Measurements from ENCODE around the gene GLCCI1.

The GLCCI1 gene

GRCh38 chr7:8115547-8116402 lies 147.2 kb downstream of the GLCCI1 start:
- no peaks in the 10 kb centered on the region for H3K36me3 ChIP-seq (replicated peaks)
- H3K9me3 ChIP-seq, result no peaks in the 10 kb centered on the region
- in situ Hi-C loops (cut with MboI; ENCODE audit: low sequenced_read_pairs), result no loop called here
- H3K4me1 ChIP-seq, result no peaks in the 10 kb centered on the region
- no peaks in the 10 kb centered on the region for H3K27me3 ChIP-seq (ENCODE audit: low read depth)
- no peak for DNase-seq (ENCODE audit: low spot score in 2 of 2)
- no peak overlapping the region for H3K4me3 ChIP-seq

GRCh38 chr7:8117195-8117594 lies 148.6 kb downstream of the GLCCI1 start:
- Histone ChIP-seq H3K27me3 (ENCODE audit: low read depth) (no peaks in the 10 kb centered on the region), H3K4me1 (no peaks in the 10 kb centered on the region), H3K9me3 (no peaks in the 10 kb centered on the region), H3K4me3 (no peak overlapping the region), H3K36me3 (replicated peaks) (no peaks in the 10 kb centered on the region)
- DNase-seq (ENCODE audit: low spot score in 2 of 2), result no peak
- in situ Hi-C loops (cut with MboI; ENCODE audit: low sequenced_read_pairs), result no loop called here

GRCh38 chr7:8119262-8119661 lies 150.7 kb downstream of the GLCCI1 start:
- no peak overlapping the region for H3K4me3 ChIP-seq
- H3K4me1 ChIP-seq, result no peaks in the 10 kb centered on the region
- H3K9me3 ChIP-seq, result no peaks in the 10 kb centered on the region
- H3K36me3 ChIP-seq (replicated peaks), result no peaks in the 10 kb centered on the region
- H3K27me3 ChIP-seq (ENCODE audit: low read depth), result no peaks in the 10 kb centered on the region
- in situ Hi-C loops (cut with MboI; ENCODE audit: low sequenced_read_pairs), result no loop called here
- no peak for DNase-seq (ENCODE audit: low spot score in 2 of 2)

GRCh38 chr7:8120390-8121058 lies 151.9 kb downstream of the GLCCI1 start:
- DNase-seq (ENCODE audit: low spot score in 2 of 2), result no peak
- H3K36me3 ChIP-seq (replicated peaks), result no peaks in the 10 kb centered on the region
- H3K9me3 ChIP-seq, result no peaks in the 10 kb centered on the region
- H3K4me1 ChIP-seq, result no peaks in the 10 kb centered on the region
- no peaks in the 10 kb centered on the region for H3K27me3 ChIP-seq (ENCODE audit: low read depth)
- H3K4me3 ChIP-seq, result no peak overlapping the region
- in situ Hi-C loops (cut with MboI; ENCODE audit: low sequenced_read_pairs), result no loop called here

- H3K36me3 ChIP-seq (replicated peaks), result no peaks in the 10 kb centered on the region
- in situ Hi-C loops (cut with MboI; ENCODE audit: low sequenced_read_pairs), result no loop called here
Observed at GRCh38 chr7:8121243-8121642, 152.6 kb downstream of the GLCCI1 start.

GRCh38 chr7:8125680-8126444 lies 157.3 kb downstream of the GLCCI1 start:
- Histone ChIP-seq H3K36me3 (replicated peaks) (no peaks in the 10 kb centered on the region), H3K9me3 (no peaks in the 10 kb centered on the region), H3K27me3 (ENCODE audit: low read depth) (no peaks in the 10 kb centered on the region), H3K4me3 (no peak overlapping the region), H3K4me1 (no peaks in the 10 kb centered on the region)
- DNase-seq (ENCODE audit: low spot score in 2 of 2), result no peak
- in situ Hi-C loops (cut with MboI; ENCODE audit: low sequenced_read_pairs), result no loop called here

More at GRCh38 chr7:8121243-8121642, 152.6 kb downstream of the GLCCI1 start:
- H3K9me3 ChIP-seq, result no peaks in the 10 kb centered on the region
- no peaks in the 10 kb centered on the region for H3K27me3 ChIP-seq (ENCODE audit: low read depth)
- no peaks in the 10 kb centered on the region for H3K4me1 ChIP-seq
- H3K4me3 ChIP-seq, result no peak overlapping the region
- no peak for DNase-seq (ENCODE audit: low spot score in 2 of 2)

- H3K4me3 ChIP-seq, result no peak overlapping the region
Observed at GRCh38 chr7:8126601-8127167, 158.1 kb downstream of the GLCCI1 start.

GRCh38 chr7:8128449-8129317 lies 160.1 kb downstream of the GLCCI1 start:
- Histone ChIP-seq H3K36me3 (replicated peaks) (no peaks in the 10 kb centered on the region), H3K4me1 (no peaks in the 10 kb centered on the region), H3K4me3 (no peak overlapping the region), H3K9me3 (no peaks in the 10 kb centered on the region), H3K27me3 (ENCODE audit: low read depth) (no peaks in the 10 kb centered on the region)
- DNase-seq (ENCODE audit: low spot score in 2 of 2), result no peak
- in situ Hi-C loops (cut with MboI; ENCODE audit: low sequenced_read_pairs), result no loop called here

More at GRCh38 chr7:8126601-8127167, 158.1 kb downstream of the GLCCI1 start:
- H3K4me1 ChIP-seq, result no peaks in the 10 kb centered on the region
- H3K9me3 ChIP-seq, result no peaks in the 10 kb centered on the region
- H3K36me3 ChIP-seq (replicated peaks), result no peaks in the 10 kb centered on the region
- H3K27me3 ChIP-seq (ENCODE audit: low read depth), result no peaks in the 10 kb centered on the region
- no peak for DNase-seq (ENCODE audit: low spot score in 2 of 2)
- in situ Hi-C loops (cut with MboI; ENCODE audit: low sequenced_read_pairs), result no loop called here

GRCh38 chr7:8129318-8129659 lies 160.7 kb downstream of the GLCCI1 start:
- in situ Hi-C loops (cut with MboI; ENCODE audit: low sequenced_read_pairs), result no loop called here
- Histone ChIP-seq H3K4me3 (no peak overlapping the region), H3K4me1 (no peaks in the 10 kb centered on the region), H3K9me3 (no peaks in the 10 kb centered on the region), H3K27me3 (ENCODE audit: low read depth) (no peaks in the 10 kb centered on the region), H3K36me3 (replicated peaks) (no peaks in the 10 kb centered on the region)
- no peak for DNase-seq (ENCODE audit: low spot score in 2 of 2)

- DNase-seq (ENCODE audit: low spot score in 2 of 2), result no peak
- no peaks in the 10 kb centered on the region for H3K27me3 ChIP-seq (ENCODE audit: low read depth)
- no peaks in the 10 kb centered on the region for H3K4me1 ChIP-seq
- no peak overlapping the region for H3K4me3 ChIP-seq
- H3K36me3 ChIP-seq (replicated peaks), result no peaks in the 10 kb centered on the region
- no peaks in the 10 kb centered on the region for H3K9me3 ChIP-seq
- in situ Hi-C loops (cut with MboI; ENCODE audit: low sequenced_read_pairs), result no loop called here
Observed at GRCh38 chr7:8130663-8131062, 162.1 kb downstream of the GLCCI1 start.

- Histone ChIP-seq H3K9me3 (no peaks in the 10 kb centered on the region), H3K36me3 (replicated peaks) (no peaks in the 10 kb centered on the region), H3K4me1 (no peaks in the 10 kb centered on the region), H3K27me3 (ENCODE audit: low read depth) (no peaks in the 10 kb centered on the region), H3K4me3 (no peak overlapping the region)
- in situ Hi-C loops (cut with MboI; ENCODE audit: low sequenced_read_pairs), result no loop called here
- no peak for DNase-seq (ENCODE audit: low spot score in 2 of 2)
Observed at GRCh38 chr7:8131694-8132605, 163.4 kb downstream of the GLCCI1 start.

GRCh38 chr7:8133188-8133848 lies 164.7 kb downstream of the GLCCI1 start:
- Histone ChIP-seq H3K4me3 (no peak overlapping the region), H3K36me3 (replicated peaks) (no peaks in the 10 kb centered on the region), H3K9me3 (no peaks in the 10 kb centered on the region), H3K27me3 (ENCODE audit: low read depth) (no peaks in the 10 kb centered on the region), H3K4me1 (no peaks in the 10 kb centered on the region)
- in situ Hi-C loops (cut with MboI; ENCODE audit: low sequenced_read_pairs), result no loop called here
- DNase-seq (ENCODE audit: low spot score in 2 of 2), result no peak

All from HAP-1 (cell line).